GDM1 (cell line): Measurements from ENCODE around the gene BRINP2.

Source experiments
- DNase-seq: peaks from one replicate; lab custom pipeline; 2025; lab: John Stamatoyannopoulos, UW

The BRINP2 gene

GRCh38 chr1:177165069-177165439 is 5.7 kb upstream of the BRINP2 start:
- DNase-seq: no peak

- DNase-seq: no peak
These were observed 872 bp downstream of the BRINP2 start for GRCh38 chr1:177171536-177172123.

- no peak for DNase-seq
These were observed 1.5 kb downstream of the BRINP2 start for GRCh38 chr1:177172272-177172671.

- no peak for DNase-seq
These were observed 2.1 kb downstream of the BRINP2 start for GRCh38 chr1:177172866-177173265.

GRCh38 chr1:177173976-177174375 is 3.2 kb downstream of the BRINP2 start:
- no peak for DNase-seq

GRCh38 chr1:177174921-177175634 is 4.3 kb downstream of the BRINP2 start:
- DNase-seq: no peak

- no peak for DNase-seq
These were observed 10.5 kb downstream of the BRINP2 start for GRCh38 chr1:177181280-177181630.

- peak; percentile 21 for DNase-seq
These were observed 11.0 kb downstream of the BRINP2 start for GRCh38 chr1:177181631-177182291.

GRCh38 chr1:177183836-177184235 is 13.1 kb downstream of the BRINP2 start:
- no peak for DNase-seq

GRCh38 chr1:177185209-177185608 is 14.5 kb downstream of the BRINP2 start:
- no peak for DNase-seq

- no peak for DNase-seq
These were observed 15.9 kb downstream of the BRINP2 start for GRCh38 chr1:177186639-177187038.

- DNase-seq: no peak
These were observed 19.7 kb downstream of the BRINP2 start for GRCh38 chr1:177190308-177190970.

GRCh38 chr1:177198243-177198642 is 27.5 kb downstream of the BRINP2 start:
- no peak for DNase-seq

GRCh38 chr1:177200290-177200689 is 29.5 kb downstream of the BRINP2 start:
- DNase-seq: no peak

GRCh38 chr1:177206831-177207355 is 36.1 kb downstream of the BRINP2 start:
- DNase-seq: no peak

GRCh38 chr1:177208920-177209319 is 38.2 kb downstream of the BRINP2 start:
- no peak for DNase-seq

- no peak for DNase-seq
These were observed 38.6 kb downstream of the BRINP2 start for GRCh38 chr1:177209357-177209756.

GRCh38 chr1:177210071-177210470 is 39.3 kb downstream of the BRINP2 start:
- no peak for DNase-seq

- no peak for DNase-seq
These were observed 40.5 kb downstream of the BRINP2 start for GRCh38 chr1:177211231-177211630.

- DNase-seq: no peak
These were observed 45.9 kb downstream of the BRINP2 start for GRCh38 chr1:177216587-177217202.

- DNase-seq: no peak
These were observed 49.0 kb downstream of the BRINP2 start for GRCh38 chr1:177219554-177220458.
